Stimulated activated naive CD4-positive, alpha-beta T cell (primary cell): Measurements from ENCODE around the gene CDC26.
"Not testable (repeated sequence)": the region's sequence is repeated elsewhere in the genome, so short reads cannot be mapped to it uniquely, and the experiment has no call there.

ENCODE experiments used
- DNase-seq, 6 experiments: peaks; one replicate each; lab custom pipeline; 2025; lab: John Stamatoyannopoulos, UW

The CDC26 gene

DNA sequence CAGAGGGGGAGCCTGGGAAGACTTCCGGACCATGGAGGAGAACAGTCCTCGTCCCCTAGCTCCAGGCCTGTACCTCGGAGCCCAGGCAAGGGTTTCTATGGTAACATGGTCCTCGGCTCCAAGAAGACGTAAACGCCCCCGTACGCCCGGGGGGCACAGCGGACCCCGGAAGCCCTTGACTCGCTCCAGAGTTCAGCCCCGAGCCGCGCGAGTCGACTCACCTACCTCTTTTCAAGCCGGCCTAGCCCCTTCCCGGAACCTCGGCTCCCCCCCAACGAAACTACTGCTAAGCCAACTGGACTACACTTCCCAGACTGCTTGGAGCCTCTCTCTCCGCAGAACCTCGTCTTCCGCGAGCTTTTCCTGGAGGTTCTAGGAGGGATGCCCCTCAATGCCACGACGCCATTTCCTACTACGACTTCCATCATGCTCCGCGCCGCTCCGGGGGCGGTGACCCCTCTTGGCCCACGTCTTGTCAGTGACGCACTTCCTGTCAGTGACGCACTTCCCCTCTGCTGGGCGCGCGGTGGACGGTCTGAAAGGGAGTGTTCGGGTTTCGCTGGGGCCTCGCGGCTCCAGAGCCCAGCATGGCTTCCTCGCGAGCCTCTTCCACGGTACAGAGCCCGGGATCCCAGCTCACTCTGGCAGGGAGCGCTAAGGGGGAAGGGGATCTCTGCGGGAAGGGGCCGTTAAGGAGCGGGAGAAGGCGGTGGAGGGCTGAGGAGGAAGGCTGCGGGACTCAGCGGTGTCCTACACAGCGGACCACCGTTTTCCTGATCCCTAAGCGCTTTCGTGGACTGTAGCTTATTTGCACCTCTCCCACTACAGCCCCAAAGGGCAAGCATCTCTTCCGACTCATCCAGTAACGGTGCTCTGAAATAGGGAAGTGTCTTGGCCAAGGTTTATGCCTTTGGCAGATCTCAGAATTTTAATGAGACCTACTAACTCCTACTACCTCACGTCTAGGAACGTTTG is at the start of gene CDC26, which contains the start of gene PRPF4:
Gene CDC26 (minus strand): TSS at position 416 of the 975 bp plus-strand sequence. CDS start 3,065 bp downstream, outside the sequence.
Gene PRPF4 (plus strand): TSS at position 502 of the 975 bp plus-strand sequence. CDS start 86 bp downstream, at position 588.
- peak; percentile 86 to 93 (median 91) for DNase-seq

DNA sequence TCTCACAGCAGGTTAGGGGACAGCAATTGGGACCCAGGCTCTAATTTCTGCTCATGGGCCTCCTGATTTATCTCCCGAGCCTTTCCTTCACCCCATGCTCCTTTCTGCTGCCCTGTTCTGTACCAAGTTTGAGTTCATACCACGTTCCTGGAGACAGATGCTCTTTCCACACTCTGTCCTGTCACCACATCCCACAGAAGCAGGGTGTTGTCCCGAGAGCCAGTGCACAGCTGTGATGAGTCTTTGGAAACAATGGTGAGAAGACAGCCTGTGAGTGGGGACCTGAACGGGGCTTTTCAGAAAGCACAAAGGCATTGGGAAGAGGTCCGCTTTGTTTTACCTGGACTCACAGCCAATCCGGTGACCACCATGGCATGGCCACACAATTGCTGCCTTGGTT is 47.3 kb upstream of the CDC26 start:
- DNase-seq = no peak

DNA sequence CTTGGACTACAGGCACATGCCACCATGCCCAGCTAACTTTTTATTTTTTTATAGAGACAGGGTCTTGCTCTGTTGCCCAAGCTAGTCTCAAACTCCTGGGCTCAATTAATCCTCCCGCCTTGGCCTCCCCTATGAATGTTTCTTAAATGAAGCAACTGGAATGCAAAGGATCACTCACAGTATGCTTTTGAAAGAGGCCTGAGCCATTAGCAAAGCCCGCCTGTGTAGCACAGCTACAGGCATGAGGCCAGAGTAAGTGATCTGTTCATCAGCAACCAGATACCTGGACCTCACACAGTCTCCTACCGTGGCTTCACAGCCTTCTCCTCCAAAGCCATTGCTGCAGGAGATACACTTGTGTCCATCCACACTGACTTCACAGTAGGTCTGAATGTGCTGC is 44.7 kb upstream of the CDC26 start:
- DNase-seq = no peak

DNA sequence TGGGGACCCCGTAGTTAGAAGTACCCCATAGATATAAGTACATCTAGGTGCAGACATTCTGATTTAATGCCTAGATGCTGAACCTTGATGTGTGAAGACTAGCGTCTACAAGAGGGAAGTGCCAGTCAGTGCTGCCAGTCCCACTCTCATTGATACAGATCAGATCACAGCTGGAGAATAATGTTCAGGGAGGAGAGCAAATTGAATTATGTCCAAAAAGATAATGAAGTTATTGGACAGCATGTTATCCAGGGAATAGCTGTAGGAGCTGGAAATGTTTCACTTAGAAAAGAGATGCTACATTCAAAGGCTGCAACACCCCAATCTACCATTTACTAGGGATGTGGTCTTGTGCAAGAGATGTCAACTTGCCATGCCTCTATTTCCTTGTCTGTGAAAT is 43.7 kb upstream of the CDC26 start:
- no peak for DNase-seq

DNA sequence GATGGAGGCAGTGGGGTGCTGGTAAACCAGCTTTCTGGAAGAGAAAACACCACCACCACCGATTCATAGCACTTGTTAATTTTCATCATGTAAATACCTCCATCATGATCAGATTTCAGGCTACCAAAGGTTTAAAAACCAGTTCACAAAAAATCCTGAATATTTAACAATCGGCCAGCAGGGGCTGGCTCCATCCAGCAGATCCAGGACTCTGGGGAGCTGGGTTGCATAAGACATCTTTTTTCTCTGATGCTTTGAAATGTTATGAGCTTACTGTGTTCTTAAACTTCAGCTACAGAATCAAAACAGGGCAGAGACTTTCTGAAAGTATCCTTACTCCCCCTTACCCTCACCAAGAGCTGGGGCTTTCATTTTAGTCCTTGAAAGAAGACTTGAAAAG is 42.4 kb upstream of the CDC26 start:
- DNase-seq = no peak

DNA sequence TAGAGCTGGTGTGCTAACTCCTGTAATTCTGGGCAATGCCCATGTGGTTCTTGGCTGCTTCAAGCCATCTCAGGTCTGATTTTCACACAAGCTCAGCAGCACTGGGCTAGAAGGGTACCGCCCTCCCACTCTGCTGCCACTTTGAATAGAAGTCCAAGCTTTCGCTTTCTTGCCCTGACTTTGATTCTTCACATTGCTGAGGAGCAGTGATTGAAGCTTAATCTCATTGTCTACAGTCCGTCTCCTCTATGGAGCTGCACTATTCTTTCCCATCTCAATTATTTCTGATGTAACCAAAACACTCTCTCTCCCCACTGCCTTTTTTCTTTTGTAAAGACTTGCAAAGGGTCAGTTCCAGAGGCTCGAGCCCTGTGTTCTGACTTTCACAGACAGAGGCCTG is 40.7 kb upstream of the CDC26 start:
- DNase-seq = no peak

DNA sequence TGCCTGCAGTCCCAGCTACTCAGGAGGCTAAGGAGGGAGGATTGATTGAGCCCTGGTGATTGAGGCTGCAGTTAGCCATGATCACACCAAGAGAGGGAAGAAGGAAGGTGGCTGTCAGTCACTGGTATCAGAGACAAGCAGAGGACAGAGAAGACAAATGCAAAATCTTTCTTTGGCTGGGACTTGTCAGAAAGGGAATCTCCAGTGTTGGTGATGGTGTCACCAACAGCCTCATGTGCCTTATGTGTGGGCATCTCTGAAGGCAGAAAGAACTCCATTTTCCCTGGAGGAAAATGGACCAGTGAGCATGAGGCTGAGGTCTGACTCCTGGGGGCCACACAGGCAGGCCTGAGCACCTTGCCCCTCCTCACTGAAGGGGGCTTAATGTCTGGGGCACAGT is 39.9 kb upstream of the CDC26 start:
- DNase-seq = no peak

DNA sequence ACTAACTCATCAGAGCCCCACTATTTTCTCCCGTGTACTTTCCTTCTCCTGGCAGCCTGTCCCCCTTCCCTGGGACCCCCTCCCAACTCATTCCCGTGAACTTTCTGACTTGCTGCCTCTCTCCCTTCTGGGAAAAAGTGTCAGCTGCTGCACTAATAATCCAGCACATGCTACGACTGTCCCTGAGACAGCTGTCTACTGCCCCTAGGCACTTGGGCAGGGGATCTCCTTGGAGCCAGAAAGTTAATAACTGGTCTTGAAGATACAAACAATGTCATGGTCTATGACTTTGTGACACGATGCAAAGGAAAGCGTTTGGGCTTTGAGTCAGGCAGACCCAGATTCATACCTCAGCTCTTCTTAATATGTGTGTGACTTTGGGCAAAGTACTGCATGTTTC is 37.9 kb upstream of the CDC26 start:
- DNase-seq = no peak

DNA sequence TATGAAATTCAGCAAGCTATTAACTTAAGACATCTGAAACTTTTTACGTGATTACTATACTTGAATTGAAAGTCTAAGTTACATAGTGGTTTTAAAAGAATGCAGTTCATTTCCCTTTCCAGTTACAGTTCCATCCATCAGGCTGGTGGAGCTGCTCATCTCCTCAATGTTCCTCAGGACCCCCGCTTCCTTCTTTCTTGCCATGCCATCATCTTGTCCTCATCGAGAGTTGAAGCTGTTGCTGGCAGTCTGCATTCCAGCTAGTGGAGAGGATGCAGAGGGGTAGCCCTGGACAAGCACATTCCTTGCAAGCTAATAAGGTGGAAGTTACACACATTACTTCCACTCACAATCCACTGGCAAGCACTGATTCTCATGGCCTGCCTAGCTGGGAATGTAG is 36.6 kb upstream of the CDC26 start:
- no peak for DNase-seq

DNA sequence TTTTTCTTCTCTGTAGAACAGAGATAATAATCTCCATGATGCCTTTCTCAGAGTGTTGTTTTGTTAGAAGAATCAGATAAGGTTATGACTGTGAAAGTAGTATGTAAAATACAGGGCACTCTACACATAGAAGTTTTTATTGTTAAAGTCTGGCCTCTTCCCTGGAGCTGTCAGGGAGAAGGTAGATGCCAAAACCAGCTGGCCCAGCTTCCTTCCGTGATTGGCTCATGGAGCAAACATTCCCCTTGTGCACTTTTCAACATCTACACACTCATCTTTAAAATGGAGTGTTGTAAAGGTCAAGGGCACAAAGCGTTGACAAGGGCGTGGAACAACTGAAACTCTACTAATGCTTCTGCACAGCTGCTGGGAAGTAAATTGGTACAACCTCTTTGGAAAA is 35.2 kb upstream of the CDC26 start:
- no peak for DNase-seq

DNA sequence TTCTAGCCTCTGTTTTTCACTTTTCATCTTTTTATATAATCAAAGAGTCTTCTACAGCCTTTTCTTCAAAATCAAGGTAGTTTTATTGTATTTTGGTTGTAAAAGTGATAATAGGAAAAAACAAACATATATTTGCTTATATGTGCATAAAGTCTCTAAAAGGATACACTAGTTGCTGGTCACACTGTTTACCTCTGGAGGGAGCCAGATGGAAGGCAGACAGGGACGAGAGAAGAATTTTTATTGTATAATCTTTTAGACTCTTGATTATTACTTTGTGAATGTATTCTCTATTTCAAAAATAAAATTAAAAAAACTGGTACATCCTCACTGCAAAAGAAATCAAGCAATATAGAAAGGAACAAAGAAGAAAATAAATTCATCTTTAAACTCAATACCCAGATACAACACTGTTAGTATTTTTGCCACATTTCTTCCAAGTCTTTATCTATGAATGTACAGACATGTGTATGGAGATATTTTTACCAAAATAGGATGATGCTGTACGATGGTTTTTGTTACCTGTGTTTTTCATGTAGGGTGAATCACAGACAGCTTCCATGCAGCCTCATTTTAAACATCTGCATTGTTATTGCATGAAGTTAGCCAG is 33.9 kb upstream of the CDC26 start:
- DNase-seq = peak in 2 of 6 experiments; percentile 17 to 37

DNA sequence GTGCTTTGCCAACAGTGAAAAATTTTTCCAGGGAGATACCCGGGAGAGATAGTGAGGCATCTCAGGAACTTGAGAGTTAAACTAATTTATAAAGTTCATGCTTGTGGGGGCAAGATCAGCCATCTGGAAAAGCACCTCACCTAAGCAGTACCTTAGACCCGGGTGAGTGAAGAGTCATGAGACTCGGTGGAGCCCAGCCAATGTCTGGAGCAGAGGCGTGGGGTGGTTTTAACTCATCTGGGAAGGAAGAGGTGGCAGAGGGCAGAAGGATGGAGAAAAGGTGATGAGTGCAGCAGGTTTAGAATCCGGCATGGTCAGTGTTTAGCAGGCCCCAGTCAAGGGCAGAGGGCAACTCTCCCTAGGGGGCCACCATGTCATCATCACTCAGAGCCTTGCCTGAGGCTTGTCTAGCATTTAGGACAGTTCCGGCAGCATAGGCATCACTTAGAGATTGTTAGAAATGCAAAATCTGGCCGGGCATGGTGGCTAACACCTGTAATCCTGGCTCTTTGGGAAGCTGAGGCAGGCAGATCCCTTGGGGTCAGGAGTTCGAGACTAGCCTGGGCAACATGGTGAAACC is 32.1 kb upstream of the CDC26 start:
- no peak for DNase-seq

DNA sequence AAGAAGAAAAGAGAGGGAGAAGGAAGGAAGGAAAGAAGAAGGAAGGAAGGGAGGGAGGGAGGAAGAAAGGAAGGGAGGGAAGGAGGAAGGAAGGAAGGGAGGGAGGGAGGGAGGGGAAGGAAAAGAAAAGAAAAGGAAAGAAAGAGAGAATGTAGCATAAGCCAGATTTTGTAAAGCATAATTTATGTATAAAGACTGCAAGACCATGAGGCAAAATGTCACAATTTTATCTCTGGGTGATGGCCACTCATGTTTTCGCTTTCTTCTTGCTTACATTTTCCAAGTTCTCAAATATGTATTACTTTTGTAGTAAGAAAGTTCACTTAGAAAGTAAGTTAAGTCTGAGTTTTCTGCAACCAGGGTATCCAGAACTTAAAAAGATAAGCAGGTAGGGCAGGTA is 31.2 kb upstream of the CDC26 start:
- no peak for DNase-seq

DNA sequence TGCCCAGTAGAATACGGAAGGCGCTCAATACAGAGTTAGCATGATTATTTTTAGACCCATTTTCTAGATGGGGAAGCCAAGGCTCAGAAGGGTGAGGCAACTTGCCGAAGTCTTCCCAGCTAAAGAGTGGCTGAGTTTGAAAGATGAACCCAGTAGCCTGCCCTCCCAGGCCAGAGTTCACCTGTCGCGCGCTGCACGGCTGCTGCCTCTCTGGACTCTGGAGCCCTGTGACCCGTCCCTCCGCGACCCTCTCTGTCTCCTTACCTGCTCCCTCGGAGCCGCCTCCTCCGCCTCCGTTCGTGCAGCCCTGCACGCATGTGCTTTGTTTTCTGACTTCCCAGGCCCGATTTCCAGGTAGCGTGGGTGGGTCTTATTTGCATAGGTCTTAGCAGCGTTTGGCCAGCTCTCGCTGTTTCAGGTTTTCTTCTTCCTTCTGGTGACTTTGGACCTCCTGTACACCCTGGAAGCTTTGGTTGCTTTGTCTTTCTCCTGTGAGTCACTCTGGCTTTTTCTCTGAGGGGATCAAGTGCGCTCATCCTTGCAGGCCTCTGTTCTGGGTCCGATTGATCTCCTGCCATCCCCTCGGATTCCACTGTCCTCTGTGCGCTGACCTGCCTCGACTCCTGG is 27.5 kb upstream of the CDC26 start, which contains the start of gene RNF183:
Gene RNF183 (minus strand): TSS at position 585 of the 627 bp plus-strand sequence. CDS start 5,192 bp downstream, outside the sequence.
- no peak for DNase-seq

DNA sequence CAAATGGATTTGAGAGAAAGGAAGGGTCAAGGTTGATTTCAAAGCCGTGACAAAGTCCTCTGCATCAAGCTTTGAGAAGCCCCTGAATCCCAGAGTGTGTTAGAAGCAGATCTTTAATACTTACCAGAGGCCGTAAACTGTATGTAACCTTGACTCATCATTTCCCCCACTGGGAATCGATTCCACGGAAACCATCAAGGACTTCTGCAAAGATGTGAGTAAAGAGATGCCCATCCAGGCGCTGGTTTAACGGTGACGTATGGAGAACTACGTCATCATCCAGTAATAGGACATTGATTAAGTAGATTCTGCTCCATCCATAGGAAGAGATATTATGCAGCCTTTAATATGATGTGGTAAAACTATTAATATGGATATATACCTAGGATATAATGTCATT is 26.2 kb upstream of the CDC26 start:
- DNase-seq = no peak

DNA sequence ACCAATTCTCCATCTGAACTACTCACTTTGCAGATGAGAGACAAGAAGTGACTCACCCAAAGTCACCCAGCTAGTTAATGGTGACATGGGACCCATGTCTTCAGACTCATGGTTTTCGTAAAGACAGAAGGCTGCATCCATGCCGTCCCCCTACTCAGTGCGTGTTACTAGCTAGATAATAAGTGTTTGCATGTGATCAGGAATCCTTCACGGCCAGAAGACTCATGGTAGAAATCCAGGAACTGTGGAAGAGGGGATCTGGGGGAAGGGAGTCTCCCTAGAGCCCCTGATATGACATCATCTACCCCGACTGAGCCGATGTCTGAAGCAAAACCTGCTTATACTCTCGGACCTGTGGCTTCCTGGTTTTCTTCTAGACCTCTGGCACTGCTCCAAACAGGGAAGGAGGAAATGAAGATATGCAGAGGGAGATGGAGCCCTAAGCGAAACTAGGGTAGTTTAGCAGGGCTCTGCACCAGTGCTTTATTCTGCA is 24.5 kb upstream of the CDC26 start:
- no peak for DNase-seq

DNA sequence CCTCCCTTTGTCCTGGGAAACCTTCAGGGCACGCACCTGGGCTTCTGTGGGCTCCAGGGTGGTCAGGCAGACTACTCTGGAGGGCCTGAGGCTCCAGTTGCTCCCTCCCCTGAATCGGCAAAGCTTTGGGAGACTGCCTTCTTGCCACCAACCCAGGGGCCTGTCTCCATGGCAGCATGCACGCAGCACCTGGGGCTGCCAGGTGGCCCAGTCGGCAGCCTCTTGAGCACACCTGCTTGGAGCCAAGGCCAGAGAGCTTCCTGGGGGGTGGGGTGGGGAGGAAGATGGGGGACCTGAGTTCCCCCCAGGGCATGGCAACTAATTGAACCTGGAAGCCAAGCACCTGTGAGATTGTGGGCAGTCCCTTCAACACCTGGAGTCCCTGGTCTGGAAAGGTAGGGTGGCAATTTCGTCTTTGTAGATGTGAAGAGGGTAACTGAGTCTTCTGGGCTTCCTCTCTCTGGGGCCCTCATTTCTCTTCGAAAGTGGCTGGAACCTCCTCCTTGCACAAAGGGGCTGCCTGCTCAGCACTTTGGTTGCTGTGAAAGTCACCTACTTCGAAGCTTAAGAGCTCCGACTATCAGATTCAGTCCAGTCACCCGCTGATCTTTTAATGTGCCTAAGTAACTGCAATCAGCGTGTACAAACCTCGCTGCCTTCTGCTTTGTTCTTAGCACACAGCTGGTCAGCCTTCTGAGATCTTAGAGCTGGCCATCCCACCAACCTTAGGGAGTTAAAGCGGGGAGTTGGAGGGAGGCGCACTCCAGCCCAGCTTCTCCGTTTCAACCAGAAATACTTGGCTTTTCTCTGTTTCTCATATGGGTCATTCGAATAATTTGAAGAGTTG is 23.8 kb upstream of the CDC26 start:
- no peak for DNase-seq

DNA sequence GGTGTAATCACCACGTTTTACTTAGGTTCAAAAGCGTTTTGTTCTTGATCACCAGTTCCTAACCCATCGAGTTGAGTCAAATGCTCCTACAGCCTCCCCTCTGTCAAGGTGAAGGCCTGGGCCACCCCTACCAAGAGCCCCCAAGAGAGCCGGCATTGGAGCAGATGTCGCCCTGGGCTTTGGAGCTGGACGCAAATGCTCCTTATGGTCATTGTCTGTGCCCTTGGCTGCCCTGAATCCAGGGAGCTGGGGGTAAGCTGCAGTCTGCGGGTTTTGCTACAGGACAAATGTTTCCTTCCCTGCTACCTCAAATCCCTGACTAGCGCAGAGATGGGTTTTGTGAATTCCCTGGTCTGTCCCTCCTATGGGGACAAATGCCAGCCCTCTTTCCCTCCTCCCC is 22.9 kb upstream of the CDC26 start:
- no peak for DNase-seq

DNA sequence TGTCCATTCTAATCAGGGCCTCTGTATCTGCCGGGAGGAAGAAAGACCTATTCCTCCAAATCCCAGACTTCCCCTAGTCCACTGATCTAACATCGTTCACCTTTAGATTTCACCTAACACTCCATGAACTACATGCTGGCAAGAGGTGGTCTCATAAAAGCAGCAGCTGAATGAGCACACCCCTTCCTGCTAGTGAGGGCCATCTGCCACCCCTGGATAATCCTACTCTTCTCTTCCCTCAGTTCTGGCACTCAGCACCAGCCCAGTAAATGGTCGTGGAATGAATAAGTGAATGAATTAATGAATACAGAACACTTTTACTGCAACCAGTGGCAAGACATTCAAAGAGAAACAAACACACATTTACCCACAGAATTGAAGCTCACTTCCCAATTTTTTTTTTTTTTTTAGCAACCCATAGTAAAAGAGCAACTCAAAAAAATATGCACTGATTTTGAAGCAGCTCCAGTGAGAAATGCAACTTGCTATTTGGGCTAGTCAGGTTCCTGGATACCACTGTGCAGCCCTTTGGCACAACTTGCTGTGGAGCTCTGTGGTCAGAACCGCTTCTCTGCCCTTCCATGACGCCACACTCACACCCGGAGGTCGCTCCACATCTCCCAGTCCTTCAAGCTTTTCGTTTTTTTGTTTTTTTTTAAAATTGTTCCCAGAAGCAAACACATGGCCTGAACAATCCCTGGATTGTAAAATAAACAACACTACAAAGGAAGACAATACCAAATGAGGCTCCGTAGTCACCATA is 21.6 kb upstream of the CDC26 start:
- no peak for DNase-seq

DNA sequence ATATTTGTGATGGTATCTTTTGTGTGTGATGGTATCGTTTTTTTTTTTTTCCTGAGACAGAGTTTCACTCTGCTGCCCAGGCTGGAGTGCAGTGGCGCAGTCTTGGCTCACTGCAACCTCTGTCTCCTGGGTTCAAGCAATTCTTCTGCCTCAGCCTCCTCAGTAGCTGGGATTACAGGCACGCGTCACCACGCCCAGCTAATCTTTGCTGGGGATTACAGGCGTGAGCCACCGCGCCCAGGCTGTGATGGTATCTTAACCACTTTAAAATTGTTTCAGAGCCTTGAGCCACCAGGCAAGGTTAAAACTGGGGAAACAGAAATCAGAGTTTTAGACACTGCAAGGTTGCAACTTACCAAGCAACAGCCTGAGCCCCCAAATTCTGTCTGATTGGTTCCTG is 20.9 kb upstream of the CDC26 start:
- DNase-seq = not testable (repeated sequence)
